AG04450 (cell line): Measurements from ENCODE around the gene UGT1A5. TPM values are rescaled to one million over a fixed set of nuclear protein-coding genes. Genes with fewer than 3 reads are reported as not detected.

ENCODE experiments used
- CTCF ChIA-PET: fragments of 300-600, 350-600 bp; formaldehyde crosslinking; extraction: SDS; loops from one replicate; lab custom pipeline; 2022; ENCODE audit warnings: antibody characterized with exemption, inconsistent platforms; lab: Charles Lee
- POLR2A ChIA-PET: fragments of 350-600 bp; formaldehyde crosslinking; extraction: SDS; loops from one replicate; lab custom pipeline; 2021; ENCODE audit warnings: antibody characterized with exemption, inconsistent platforms; lab: Yijun Ruan, JAX
- DNase-seq: peaks from one replicate; pipeline ENCODE4 v3.0.0-alpha.2; 2011; ENCODE audit warnings: low read depth, low spot score
- H3K27ac ChIP-seq: one replicate; pipeline ENCODE4 v1.5.1; 2012; ENCODE audit warnings: low read depth, low read length, control low read depth
- H3K27me3 ChIP-seq: one replicate; pipeline ENCODE4 v1.6.0; 2012; ENCODE audit warnings: low read length; ENCODE audit not compliant: control insufficient read depth, insufficient read depth
- H3K4me3 ChIP-seq: 2 replicates; pipeline ENCODE4 v1.5.1; 2011; ENCODE audit warnings: mild to moderate bottlenecking, low read depth, low read length, control low read depth
- H3K9me3 ChIP-seq: 2 replicates; pipeline ENCODE4 v1.5.1; 2012; ENCODE audit warnings: low read length; ENCODE audit not compliant: control insufficient read depth, insufficient read depth
- CTCF ChIP-seq: IDR thresholded peaks from 2 replicates; pipeline ENCODE4 v1.5.1; 2011; ENCODE audit warnings: low read depth, low read length, control low read depth, inconsistent platforms
- polyA plus RNA-seq: library from polyadenylated mRNA; depleted of rRNA; stranded (reverse); fragments of >200 nt; gene quantifications from 2 replicates; pipeline ENCODE4 v1.2.3, GENCODE V29; 2011

UGT1A5 gene
- polyA plus RNA-seq, 1 experiment: not detected

- H3K9me3 ChIP-seq: peaks cover 5% of the 10 kb centered on the region; the same call in 1 of the 2 replicates
- no peak overlapping the region for H3K4me3 ChIP-seq
- no peak overlapping the region for H3K27ac ChIP-seq
- TF ChIP-seq CTCF: no peak
- DNase-seq: no peak
- POLR2A ChIA-PET: no interaction called here
- CTCF ChIA-PET: no interaction called here
- H3K27me3 ChIP-seq: peaks cover 6% of the 10 kb centered on the region
Measured at GRCh38 chr2:233789554-233789953, 76.8 kb downstream of the UGT1A5 start.

- CTCF ChIA-PET: no interaction called here
- Histone ChIP-seq H3K27ac (no peak overlapping the region), H3K27me3 (peaks cover 6% of the 10 kb centered on the region), H3K9me3 (peaks cover 5% of the 10 kb centered on the region; the same call in 1 of the 2 replicates), H3K4me3 (no peak overlapping the region)
- DNase-seq: no peak
- no peak for TF ChIP-seq CTCF
- POLR2A ChIA-PET: no interaction called here
Measured at GRCh38 chr2:233791151-233791882, 78.6 kb downstream of the UGT1A5 start.

GRCh38 chr2:233791883-233792329, 79.2 kb downstream of the UGT1A5 start:
- no peak for TF ChIP-seq CTCF
- H3K27me3 ChIP-seq: peaks cover 6% of the 10 kb centered on the region
- no peak overlapping the region for H3K4me3 ChIP-seq
- peaks cover 5% of the 10 kb centered on the region; the same call in 1 of the 2 replicates for H3K9me3 ChIP-seq
- POLR2A ChIA-PET: no interaction called here
- no peak for DNase-seq
- H3K27ac ChIP-seq: no peak overlapping the region
- CTCF ChIA-PET: no interaction called here

GRCh38 chr2:233792720-233793119, 80.0 kb downstream of the UGT1A5 start:
- ChIA-PET CTCF (no interaction called here), POLR2A (no interaction called here)
- Histone ChIP-seq H3K27ac (no peak overlapping the region), H3K4me3 (no peak overlapping the region), H3K9me3 (peaks cover 5% of the 10 kb centered on the region; the same call in 1 of the 2 replicates), H3K27me3 (peaks cover 6% of the 10 kb centered on the region)
- DNase-seq: no peak
- TF ChIP-seq CTCF: no peak

- CTCF ChIA-PET: no interaction called here
- DNase-seq: no peak
- Histone ChIP-seq H3K9me3 (peaks cover 5% of the 10 kb centered on the region; the same call in 1 of the 2 replicates), H3K27ac (no peak overlapping the region), H3K27me3 (peaks cover 10% of the 10 kb centered on the region), H3K4me3 (no peak overlapping the region)
- TF ChIP-seq CTCF: no peak
- POLR2A ChIA-PET: no interaction called here
Measured at GRCh38 chr2:233793465-233794127, 80.9 kb downstream of the UGT1A5 start.
